GM18511 (cell line): ENCODE results near the gene GALNT10.

ENCODE experiments used
- ATAC-seq: cut with Tn5 transposase; IDR thresholded peaks from one replicate; pipeline ENCODE4 v1.9.1; 2021; ENCODE audit warnings: mild to moderate bottlenecking, moderate library complexity; ENCODE audit not compliant: unreplicated experiment

The GALNT10 gene

DNA sequence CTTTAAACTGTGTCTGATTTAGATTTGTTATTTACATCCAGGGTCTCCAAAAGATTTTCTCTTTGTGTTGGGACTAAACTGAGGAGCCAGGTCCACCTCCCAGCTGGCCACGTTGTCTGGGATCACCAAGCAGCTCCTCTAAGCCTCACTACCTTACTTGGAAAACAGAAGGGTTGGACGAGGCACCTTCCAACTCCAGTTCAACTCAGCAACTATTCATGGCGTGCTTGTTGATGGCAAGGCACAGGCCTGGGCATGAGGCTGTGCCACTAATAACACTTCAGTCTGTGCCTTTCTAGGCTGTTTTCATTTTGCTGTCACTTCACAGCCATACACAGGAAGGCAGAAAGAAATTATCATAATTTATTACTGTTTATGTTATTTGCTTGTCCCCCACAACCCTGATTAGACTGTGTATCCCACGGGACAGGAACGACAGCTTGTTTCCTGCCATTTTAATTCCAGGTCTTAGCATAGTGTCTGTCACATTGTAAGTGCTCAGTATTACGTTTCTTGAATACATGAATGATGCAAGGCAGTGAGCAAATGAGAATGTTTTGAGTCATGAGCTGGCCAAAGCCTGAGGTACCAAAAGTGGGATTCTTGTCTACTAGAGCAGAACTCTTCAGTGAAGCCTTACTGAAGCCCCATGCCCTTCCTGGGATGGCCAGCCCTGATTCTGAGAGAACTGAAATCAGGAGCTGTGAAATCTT lies 125.8 kb downstream of the GALNT10 start:
- ATAC-seq = no peak

DNA sequence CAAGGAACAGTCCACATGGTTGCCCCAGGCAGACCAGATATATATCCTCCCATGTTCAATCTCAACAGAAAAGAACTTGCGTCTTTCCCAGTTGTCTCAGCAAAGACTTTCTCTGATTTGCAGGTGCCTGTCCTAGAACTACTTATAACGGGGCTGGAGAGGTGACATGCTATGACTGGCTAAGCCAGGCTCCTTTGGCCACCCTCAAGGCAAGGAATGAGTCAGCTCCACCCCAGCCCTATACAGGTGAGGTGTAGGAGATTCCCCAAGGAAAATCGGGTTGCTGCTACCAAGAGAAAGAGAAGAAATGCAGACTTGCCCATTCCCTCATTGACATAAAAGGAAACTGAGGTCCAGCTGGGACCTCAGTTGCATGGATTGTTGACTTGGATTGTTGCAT lies 127.4 kb downstream of the GALNT10 start:
- no peak for ATAC-seq

DNA sequence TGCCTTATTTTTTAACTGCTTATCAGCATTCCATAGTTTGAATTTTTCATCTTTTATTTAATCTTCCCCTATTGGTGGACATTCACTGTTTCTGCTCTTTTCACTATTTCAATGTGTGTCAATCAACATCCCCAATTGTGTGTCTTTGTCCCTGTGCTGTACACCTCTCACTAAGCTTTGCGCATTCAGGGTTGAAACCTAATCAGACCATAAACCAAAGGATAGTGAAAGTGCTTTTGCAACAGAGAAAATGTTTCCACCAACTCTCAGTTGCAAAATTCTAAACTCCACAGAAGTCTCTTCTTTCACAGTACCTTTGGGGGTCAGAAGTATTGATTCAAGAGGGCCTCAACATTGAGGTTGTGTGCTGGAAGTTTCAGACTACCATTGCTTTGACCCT lies 128.2 kb downstream of the GALNT10 start:
- ATAC-seq = no peak

DNA sequence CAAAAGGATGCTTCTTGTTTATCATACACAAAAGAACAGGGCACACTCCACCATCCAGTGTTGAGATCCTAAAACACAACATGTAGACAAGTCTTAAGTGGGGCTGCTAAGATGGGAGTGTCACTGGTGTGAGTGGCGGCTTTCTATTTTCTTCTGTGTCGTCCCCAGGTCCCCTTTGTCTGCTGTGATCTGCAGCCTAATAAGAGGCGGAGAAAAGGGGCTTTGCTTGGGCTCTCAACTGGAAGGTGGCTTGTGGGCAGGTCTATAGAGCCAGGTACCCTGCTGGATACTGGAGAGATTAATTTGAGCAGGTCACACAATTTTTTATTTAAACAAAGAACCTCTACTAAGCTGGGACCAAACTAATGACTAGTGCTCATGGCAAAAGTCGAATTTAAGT lies 129.2 kb downstream of the GALNT10 start:
- ATAC-seq = no peak

DNA sequence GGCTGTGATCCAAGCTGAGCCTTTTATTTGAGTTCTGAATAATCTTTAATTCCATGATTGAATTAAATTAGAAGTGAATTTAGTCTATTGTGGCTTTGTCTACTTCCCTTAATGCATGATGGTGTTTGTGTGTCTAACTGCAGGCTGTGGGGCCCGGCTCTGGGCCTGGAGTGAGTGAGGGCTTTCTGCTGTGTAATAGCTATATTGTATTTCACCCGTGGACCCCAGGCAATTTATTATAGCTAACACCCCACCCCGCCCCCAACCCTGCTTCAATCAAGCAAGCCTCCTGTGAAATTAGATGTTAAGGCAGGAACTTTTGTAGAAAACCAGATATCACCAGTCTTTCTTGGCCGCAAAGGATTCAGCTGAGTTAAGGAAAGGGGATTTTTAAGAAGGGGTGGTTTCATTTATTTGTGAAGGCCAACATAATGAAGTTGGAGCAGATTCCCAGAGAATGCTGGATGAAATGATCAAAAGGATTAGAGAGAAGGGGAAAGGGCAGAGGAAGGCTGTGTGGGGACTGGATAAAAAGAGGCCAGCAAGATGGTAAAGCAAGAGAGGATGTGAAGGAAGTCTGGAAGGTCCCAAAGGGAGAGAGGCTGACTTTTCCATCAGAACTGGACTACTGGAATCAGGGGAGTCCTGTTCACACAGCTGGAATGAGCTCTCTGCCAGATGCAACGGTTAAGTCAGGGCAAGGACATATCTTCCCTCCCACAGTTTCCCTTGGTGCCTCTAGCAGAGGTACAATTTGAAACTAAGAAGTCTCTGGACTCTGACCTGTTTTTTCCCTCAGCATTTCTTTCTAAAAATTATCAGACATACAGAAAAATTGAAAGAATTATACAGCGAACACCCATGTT lies 129.9 kb downstream of the GALNT10 start:
- no peak for ATAC-seq

DNA sequence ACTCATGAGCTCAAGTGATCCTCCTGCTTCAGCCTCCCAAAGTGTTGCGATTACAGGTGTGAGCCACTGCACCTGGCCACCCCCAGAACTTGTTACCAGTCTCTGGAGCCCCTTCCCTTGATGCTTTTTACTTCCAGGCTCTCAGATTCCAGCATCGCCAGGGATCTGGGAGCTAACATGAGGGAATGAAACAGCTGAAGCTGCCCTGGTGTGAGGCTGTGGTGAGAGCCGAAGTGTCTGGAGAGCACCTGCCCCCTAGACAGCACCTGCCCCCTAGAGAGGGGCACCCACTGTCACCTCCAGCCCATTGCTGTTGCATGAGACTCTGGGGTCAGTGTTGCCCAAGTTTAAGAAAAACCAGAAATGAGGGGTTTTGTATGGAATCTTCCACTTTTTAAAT lies 131.0 kb downstream of the GALNT10 start:
- no peak for ATAC-seq

DNA sequence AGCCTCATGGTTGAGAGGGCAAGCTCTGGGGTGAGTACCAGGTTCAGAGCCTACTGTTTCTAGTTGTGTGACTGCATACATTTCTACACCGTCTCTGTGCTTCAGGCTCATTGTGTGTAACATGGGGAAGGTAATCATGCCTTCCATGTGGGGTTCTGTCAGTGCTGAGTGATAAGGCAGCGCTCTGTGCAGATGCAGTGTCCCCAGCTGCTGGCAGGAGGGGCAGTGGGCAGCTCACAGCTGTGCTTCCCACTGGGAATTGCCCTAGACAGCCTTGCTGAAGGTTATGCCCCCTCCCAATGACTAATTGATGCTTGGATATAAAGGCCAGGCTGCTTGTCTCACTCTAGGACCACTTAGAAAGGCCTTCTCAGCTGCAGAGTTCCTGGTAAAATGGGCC lies 133.5 kb downstream of the GALNT10 start:
- no peak for ATAC-seq

DNA sequence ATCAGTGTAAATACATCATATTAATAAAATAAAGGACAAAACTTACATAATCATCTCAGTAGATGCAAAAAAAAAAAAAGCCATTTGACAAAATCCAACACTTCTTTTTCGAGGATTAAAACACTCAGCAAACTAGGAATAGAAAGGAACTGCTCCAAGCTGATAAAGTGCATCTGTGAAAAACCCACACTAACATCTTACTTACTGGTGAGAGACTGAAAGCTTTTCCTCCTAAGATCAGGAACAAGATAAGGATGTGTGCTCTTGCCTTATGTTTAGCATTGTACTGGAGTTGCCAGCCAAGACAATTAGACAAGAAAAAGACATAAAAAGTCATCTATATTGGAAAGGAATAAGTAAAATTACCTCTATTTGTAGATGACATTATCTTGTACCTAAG lies 135.0 kb downstream of the GALNT10 start:
- ATAC-seq = no peak

DNA sequence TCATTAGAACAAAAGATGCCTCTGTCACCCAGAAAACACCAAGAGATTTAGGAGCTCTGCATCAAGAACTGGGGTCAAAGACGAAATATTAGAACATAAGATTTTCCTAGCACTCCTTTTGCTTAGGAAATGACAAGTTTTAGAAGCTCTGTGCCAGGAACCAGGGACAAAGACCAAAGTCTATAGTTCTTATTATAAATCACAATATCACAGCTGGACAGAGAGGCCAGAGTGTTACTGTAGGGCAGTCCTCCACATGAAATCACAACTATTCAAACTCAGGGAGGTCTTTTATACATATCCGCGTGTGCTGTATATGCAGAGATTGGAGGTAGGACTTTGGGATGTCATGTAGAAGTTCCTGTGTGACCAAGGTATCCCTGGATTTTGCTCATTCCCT lies 138.5 kb downstream of the GALNT10 start:
- ATAC-seq = no peak

DNA sequence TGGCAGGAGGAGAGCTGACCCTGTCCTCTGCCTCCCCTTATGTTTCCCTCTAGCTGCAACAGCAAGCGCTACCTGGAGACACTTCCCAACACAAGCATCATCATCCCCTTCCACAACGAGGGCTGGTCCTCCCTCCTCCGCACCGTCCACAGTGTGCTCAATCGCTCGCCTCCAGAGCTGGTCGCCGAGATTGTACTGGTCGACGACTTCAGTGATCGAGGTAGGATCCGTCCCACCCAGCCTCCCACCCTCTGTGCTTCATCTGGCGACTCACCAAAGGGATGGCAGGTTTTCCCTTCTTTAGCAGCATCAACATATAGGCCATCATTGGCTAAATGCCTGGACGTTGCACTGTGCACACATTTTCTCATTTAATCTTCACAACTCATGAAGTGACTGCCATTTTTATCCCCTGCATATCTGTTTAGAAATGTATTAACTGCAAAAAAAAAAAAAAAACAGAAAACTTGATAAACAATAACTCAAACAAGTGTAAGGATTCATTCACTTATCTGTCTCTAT lies 139.0 kb downstream of the GALNT10 start:
- no peak for ATAC-seq

DNA sequence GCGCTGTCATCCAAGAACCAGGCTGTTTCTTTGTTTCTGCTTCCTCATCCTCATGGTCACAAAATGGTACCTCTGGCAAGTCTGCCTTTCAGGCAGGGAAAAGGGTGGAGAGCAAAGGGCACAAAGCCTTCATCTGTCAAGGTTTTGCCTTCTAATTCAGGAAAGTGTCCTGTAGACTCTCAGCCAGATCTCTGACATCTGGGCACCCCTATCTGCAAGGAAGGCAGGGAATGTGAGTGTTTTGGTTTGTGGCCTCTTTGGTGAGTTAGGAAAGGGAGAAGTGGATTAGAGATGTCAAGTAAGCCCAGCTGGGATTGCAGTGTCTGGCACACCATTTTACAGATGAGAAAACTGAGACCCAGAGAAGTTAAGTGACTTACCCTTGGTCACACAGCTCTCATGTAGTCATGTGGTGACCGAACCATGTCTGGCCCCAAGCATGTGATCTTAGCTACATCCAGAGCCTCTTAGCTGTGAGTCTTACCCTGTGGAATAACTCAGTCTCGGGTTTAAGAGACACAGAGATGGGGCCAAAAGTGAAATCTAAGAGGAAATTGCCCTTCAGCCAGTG lies 139.6 kb downstream of the GALNT10 start:
- no peak for ATAC-seq

DNA sequence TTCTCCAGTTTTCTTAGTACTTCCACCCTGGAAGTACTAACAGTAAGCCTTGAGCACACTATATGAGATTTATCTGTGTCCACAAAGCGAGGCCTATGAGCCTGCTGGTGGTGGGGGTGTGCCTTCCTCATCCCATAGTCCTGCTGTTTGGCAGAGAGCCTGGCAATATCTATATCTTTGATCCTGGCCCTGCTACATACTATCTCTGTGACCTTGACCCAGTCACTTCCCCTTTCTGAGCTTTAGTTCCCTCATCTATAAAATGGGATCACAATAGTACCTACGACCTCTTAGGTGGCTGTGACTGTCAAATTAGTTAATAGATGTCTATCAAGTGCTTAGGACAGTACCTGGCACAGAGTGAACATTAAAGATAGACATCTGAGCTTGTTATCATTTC lies 140.7 kb downstream of the GALNT10 start:
- no peak for ATAC-seq

DNA sequence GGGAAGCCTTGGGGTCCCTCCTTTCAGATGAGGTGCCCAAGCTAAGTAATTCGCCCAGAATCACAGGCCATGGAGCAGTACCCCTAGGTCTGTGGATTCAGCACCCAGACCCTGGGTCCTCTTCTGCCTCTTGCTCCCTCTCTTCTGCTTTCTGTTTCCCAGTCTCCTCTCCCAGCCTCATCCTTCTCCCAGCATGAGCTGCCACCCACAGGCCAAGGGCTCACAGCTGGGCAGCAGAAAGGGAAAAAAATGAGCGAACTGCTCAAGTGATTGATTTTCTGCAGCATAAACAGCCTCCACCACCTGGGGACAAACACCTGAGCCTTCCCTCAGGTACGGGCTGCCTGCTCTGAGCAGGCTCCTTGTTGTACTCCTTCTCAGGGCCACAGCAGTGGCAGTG lies 141.4 kb downstream of the GALNT10 start:
- no peak for ATAC-seq

DNA sequence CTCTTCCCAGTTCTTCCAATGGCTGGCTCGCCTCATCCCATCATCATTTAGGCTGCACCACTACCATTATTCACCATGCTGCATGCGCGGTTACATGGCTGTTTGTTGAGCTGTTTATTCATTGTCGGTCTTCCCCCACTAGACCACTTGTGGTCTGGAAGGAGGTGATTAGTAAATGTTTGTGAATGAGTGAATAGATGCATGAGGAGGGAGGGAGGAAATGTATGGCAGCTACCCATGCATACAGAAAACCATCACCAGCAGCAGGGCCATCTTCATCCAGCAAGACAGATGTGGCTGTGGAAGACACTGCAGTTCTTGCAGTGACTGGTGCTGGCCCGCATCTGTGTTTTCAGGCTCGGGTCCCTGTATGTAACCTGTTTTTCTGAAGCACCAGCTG lies 141.9 kb downstream of the GALNT10 start:
- ATAC-seq = no peak

DNA sequence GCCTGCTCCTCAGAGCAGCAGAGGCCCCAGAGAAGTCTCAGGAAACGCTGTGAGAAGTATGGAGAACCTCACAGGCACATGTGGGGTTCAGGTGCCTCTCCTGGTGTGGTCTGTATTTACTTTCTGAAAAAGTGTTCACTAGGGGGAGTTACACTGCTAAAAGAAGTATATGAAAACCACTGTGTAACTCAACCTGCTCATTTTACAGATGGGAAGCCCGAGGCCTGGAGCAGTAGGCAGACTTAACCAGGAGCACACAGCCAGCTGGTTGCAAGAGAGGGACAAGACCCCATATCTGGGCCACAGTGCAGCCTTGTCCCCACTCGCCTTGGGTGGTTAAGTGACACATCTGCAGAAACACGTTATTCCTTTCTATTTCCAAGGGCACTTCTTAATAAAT lies 142.5 kb downstream of the GALNT10 start:
- ATAC-seq = no peak

DNA sequence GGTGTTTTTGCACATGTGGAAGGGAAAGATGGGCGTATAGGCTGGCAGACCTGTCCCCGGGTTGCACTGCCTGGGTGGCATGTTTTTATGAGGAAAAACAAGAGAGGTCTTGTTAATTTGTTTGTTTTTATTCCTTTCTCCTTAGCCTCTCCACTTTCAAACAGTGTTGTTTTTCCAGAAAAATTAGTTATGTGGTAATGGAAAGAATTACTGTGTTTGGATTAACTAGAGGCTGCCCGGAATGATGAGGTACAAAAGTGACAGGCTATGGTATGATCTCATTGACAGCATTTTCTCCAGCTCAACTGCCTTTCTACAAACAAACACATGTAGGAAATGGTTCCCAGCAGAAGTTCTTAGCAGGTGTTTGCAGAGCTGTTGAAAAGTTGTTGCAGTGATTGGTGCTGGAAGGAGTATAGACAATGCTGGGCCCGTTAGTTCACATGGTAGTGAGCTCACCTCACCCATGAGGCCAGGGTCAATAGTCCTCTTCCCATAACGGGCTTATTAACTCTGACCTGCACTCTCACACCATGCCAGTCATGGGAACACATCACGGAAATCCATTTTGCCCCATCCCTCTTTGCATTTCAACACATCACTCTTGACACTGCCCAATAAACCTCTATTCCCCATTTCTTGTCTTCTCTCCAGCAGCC lies 144.0 kb downstream of the GALNT10 start:
- ATAC-seq = no peak

DNA sequence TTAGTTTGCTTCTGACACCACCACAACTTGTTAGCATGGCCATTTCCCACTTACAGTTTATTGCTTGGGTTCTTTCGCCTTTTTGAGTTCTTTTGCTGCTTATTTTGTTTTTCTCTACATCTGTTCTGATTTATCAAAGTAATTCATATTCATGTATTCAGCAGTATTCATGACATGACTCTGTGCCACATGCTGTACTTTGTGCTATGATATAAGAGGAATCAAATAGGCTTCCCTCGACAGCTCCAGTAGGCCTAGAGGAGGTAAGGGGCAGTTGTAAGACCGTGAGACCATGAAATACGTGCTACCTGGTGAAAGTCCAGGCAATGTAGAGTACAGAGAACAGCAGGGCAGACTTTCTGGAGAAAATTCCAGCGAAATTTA lies 144.5 kb downstream of the GALNT10 start:
- ATAC-seq = no peak

DNA sequence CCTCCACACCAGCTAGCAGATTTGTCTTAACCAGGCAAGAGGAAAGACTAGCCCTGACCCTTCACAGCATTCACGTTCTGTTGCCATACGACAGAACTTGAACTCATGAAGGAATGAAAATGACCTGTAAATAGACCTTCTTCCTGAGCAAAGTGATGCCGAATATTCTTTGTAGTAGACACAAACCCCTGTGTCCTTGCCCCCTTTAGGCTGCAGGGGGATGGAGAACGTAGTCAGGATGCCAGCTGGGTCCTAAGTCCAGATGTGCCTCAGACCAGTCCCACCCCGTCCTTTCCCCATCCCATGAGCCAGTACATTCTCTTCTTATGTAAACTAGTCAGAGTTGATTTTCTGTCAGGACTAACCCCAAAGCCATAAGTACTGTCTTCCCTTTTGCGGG lies 151.1 kb downstream of the GALNT10 start:
- no peak for ATAC-seq

DNA sequence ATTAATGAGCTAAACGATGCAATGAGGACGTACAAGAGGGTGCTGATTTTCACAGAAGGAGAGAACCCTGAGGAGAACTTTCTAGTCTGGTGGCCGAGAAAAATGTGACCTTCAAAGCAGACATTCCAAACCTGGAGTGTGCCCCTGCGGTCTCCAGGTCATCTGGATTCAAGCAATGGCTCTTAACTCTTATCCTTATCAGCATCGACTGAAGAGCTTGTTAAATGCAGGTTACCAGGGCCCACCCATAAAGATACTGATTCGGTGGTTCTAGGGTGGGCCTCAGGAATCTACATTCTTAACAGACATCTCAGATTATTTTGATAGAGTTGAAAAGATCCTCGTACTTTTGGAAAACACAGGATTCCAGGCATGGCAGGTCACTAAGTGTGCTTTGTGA lies 151.7 kb downstream of the GALNT10 start:
- ATAC-seq = no peak

DNA sequence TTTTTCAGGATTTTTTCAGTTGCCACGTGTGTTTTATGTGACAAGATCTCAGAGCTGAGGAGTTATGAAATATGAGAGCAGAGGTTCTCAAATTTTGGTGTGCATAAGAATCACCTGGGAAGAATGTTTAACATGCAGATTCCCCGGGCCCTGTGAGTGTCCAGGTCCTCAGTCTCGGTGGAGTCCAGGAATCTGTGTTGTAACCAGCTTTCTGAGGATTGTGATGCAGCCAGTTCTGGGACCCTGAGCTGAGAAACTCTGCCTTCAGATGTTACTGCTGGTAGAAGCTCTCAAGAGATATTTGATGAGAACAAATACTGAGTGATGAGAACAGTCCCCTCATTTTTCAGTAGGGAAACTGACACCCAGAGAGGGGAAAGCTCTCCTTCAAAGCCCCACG lies 152.4 kb downstream of the GALNT10 start:
- no peak for ATAC-seq

DNA sequence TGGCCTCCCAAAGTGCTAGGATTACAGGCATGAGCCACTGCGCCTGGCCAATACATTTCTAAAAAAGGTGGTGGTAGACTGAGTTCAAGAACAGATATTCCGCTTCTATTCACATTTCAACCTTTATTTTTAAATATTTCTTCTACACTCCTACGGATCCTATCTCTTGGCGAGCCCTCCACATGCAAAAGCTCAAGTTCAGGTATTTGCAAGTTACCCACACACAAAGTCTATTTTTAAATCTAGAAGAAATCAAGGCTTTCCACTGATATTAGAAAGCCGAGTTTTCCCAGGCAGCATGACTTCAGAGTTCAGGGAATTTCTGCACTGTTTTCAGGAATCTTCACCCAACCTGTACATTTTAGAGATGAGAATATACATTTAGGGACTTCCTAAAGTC lies 153.9 kb downstream of the GALNT10 start:
- ATAC-seq = no peak
